Stimulated activated CD8-positive, alpha-beta memory T cell treated with anti-CD3 and anti-CD28 coated beads, Interleukin-7, amount 100 ng/mL, for 48 hours (primary cell): ENCODE measurements around the gene ID2.

ENCODE experiments used
- DNase-seq, 2 donors: peaks; one replicate each; pipeline ENCODE4 v3.0.0-alpha.2; 2020; ENCODE audit warnings: low read depth in 1 of 2; ENCODE audit errors: extremely low read depth in 1 of 2

The ID2 gene, protein sequence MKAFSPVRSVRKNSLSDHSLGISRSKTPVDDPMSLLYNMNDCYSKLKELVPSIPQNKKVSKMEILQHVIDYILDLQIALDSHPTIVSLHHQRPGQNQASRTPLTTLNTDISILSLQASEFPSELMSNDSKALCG

DNA sequence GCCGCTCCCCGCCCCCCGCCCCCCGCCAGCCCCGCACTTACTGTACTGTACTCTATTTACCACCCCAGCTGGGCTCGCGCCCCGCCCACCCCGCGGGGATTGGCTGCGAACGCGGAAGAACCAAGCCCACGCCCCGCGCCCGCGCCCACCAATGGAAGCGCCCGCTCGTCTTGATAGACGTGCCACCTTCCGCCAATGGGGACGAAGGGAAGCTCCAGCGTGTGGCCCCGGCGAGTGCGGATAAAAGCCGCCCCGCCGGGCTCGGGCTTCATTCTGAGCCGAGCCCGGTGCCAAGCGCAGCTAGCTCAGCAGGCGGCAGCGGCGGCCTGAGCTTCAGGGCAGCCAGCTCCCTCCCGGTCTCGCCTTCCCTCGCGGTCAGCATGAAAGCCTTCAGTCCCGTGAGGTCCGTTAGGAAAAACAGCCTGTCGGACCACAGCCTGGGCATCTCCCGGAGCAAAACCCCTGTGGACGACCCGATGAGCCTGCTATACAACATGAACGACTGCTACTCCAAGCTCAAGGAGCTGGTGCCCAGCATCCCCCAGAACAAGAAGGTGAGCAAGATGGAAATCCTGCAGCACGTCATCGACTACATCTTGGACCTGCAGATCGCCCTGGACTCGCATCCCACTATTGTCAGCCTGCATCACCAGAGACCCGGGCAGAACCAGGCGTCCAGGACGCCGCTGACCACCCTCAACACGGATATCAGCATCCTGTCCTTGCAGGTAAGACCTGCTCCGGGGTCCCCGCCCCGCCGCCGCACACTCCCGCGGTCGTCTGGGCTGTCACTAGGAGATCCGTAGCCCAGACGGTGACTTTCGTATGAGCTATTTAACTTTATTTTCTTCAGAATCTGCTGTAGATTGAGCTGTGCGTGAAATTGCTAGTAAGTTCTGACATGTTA is at the start of gene ID2:
TSS of gene ID2 (plus strand) at position 271 of the 907 bp plus-strand sequence. CDS start at position 381, 110 bp downstream.
- peak; percentile 98 for DNase-seq

DNA sequence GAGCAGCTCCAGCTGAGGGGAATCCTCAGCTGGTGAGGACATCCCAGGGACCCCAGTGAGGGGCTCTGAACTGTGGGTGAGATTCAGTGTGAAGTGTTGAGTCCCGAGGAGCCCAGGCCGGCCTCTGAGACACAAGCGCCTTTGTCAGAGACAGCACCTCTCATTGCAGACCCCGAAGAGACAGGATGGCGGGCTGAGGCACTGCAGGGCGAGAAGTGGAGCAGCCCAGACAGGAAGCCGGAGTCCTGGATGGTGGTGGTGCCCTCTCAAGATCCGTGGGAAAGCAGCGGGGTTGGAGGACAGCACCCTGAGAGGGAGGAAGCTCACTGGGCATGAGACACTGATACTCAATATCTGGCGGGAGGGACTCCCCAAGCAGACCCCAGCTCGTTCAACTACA is 49.1 kb upstream of the ID2 start:
- no peak for DNase-seq

DNA sequence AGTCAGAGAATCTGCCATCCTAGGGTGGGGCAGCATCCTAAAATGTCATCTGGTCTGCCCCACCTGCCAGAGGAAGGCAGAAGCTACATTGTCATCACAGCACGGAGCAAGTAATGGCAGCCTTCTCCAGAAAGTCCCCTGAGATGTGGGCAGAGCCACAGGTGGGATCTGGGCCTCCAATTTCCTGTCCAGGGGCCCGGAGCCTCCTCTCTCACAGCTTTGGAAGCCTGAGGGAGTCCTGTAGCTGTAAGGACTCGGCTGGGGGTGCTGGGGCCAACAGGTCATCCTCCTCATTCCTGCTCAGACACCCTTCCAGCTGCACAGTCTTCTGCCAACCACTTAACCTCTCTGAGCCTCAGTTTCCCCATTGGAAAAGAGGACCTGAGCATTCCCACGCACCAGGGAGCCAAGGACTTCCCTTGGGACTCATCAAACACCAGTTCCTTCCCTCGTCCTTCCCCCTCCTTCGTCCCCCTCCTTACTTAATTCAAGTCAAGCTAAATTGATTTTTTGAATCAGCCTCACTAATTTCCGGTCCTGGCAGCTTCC is 48.6 kb upstream of the ID2 start:
- DNase-seq: no peak

DNA sequence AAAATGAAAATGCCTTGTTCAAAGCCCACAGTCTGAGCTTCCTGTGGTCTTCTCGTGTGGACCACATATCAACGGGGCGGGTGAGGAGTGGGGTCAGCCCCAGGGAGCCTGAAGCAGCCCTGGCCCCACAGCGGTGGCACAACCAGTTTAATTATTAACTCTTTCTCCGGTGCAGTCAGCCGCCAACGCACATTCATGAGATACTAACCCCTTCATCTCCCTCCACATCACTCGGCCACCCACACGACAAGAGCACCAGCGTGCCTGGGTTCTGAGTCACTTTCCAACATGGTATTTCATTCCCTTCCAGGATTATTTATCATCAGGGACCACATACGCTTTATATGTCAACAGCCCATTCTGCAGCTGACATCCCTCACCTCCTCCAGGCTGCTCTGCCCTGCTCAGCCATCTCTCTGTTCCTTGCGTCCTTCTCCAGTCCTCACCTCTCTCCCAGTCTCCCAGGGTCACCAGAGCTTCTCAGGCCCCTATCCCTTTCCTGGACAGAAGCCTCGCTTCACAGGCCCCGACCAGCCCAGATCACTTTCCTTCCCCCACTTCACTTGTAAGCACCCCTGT is 48.0 kb upstream of the ID2 start:
- no peak for DNase-seq

DNA sequence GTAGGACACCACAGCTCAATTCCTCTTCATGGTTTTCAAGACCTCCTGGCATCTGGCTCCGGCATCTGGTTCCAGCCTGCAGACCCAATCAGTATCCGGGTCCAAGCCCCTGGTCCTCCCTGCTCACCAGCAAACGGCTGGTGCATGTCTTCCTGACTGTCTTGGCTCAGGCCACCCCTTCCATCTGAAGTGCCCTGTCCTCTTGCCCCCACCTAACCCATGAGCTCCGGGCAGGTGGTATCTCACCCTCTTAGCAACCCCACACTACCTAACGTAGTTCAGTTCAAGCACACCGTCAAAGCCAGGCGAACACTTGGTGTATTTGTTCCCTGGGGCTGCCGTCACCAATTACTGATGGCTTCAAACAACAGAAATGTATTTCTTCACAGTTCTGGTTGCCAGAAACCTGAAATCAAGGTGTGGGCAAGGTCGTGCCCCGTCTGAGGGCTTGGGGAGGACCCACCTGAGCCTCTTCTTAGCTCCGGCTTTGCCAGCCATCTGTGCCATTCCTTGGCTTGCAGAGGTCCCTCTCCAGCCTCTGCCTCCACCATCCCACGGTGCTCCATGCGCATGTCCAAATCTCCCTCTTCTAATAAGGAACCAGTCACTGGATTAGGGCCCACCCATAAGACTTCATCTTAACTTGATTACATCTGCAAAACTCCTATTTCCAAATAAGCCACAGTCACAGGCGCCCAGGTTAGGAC is 47.2 kb upstream of the ID2 start:
- DNase-seq: no peak

DNA sequence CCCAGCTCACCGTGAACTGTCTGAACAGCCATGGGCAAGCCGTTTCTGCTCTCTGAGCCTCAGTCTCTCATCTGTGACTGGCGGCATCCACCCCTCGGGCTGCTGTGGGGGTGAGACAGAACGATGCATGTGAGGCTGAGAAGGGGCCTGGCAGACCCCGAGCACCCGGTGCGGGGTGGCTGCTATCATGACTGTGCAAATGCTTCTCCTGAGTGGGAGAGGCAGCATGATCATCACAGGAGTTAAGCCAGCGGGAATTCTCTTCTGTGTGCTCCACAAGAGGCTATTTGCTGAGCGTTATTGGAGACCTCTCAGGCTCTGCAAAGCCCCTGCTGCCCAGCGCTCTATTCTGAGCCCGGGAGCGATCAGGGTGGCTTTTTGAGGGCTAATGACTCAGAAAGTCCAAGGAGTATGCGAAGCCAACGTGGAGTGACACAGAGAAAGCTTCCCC is 45.8 kb upstream of the ID2 start:
- DNase-seq: no peak

DNA sequence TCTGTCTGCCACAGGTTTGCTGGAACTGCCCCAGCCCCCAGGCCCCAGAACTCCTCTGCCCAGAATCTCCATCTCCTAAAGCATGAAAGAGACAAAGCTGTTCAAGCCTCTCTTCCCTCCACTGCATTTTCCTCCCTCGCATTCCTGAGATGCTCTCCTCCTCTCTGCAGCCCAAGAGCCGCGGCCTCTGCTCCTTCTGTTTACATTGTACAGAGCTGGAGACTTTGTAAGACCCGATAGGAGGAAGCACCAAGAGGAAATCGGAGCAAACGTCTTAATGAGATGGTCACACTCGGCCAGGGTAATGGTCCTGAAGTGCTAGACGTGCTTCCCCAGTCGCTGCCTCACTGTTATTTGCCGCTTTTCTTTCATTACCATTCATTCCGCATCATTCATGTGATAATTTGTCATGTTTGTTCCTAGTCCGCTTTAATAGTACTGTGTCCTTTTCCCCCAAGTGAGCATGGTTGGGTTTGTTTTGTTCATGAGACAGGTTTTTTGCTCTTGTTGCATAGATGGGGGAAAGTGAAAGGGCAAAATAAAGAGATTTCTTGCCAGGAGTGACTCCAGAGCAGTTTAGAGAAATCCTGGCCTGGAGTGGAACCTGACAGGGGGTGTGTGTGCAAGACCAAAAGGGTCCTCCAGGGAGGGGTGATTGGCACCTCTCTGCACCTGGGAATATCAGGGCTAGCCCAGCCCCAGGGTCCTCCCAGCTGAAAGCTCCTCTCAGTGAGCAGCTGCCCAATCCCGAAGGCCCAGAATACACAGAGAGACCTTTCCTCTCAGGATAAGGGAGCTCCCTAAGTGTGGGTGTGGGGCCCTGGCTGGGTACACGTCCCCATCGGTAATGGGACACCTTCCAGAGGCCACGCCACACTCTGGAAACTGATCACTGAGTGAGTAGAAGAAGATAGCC is 44.9 kb upstream of the ID2 start:
- no peak for DNase-seq

DNA sequence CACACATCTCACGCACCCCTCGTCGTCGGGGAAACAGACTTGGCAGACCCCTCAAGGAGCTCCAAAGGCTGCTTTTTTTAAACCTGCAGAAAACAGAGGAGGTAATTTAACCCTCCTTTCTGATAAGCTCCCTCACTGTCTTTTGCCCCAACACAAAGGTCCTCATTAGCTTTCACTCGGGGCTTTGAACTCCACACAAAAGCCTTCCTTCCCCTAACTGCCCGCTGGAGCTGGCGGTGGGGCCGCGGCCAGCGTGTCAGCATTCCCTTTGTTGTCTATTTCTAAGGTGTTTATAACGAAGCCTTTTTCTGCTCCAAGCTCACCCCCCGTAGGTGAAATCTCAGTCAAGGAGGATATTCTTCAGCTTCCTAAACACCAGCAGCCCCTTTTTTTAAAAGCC is 43.5 kb upstream of the ID2 start:
- no peak for DNase-seq

DNA sequence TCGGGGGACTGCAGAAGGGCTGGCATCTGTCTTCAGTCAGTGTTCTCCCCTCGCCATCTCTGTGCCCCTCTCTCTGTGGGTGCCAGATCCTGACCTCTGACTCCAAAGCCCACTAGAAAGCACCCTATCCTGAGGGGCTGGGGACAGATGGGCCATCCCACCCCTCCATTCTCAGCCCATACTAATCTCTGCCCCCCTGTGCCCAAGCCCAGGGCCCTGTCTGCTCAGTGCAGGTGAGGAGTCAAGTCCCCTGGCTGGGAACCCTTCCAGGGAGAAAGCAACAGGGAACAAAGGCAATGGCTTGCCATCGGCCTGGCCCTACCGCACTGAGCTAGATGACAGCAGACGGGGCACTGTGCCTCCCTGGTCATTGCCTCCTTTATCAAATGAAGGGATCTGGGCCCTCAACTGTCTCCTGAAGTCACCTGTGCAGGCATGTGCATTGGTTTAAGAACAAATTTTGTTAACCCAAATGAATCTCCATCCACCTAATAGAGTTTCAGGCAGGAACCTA is 42.7 kb upstream of the ID2 start:
- no peak for DNase-seq

DNA sequence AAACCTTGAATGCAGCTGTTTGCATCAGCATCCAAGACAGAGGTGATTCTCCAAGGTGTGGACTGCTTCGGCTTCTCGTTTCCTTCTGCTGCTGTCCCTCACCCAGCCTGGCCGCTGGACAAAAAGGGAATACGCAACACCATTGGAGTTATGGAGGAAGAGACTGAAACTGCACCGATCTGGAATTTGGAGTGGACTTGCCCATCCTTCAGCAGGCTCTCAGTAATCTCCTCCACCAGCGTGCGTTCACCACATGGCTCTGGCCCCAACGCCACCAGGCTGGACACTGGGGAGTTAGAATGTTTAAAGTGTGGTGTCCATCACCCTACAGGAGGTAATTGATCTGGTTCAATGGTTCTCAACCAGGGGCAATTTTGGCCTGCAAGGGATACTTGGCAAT is 41.4 kb upstream of the ID2 start:
- no peak for DNase-seq

DNA sequence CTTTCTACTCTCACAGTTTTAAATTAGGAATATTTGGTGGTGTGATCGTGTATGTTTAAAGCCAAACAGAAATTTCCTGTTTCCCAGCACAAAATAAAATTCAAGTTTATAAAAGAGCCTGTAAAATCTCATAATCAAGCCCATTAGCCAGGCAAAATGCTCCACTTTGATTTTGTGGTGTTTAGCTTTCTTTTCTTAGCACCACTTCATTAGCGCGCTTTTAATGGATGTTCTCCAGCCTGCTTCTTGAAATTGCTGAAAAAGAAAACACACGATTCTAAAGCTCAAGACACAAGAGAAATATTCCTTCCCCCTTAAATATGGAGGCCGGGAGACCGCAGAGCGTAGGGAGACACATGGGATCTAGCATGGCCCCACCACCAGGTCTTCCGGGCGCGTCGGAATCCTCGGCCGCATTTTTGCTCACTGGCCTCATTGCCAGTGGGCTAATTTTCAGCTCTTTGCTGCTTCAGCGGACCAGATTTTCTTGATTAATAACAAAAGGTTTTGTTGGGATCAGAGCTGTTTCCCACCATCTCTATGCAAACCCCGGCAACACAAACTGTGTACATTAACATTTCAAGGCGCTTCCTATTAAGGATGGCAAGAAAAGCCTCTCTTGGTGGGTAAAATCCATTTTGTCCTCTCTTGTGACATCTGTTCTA is 40.4 kb upstream of the ID2 start:
- no peak for DNase-seq

DNA sequence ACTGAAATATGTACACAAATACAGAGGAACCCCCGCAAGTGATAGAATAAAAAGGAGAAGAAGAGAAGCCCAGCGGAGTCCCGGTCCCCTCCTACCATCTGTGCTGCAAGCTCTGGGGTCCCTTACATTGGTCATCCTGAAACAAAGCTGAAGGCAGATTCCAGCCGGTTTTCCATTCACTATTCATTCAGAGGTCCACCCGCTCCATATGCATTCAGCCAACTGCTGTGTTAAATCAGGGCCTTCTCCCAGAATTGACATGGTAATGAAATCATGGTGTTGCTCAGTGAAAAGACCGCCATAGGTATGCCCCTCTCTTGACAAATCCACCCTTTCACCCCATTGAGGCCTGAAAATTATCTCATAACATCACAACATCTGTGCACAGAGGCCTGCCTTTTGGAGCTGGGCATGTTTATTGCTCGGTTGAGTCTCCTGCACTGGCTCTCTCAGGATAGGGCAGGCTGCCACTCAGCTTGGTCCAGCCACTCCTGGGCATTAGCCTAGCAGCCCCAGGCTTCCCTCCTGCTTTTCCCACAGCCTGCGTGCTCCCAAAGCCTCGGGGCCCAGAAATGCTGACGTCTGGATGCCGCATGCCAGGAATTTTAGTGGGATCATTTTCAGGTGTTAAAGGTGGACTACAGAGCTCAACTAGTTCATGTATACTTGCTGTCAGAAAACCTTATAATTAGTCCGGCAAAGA is 39.3 kb upstream of the ID2 start:
- no peak for DNase-seq

DNA sequence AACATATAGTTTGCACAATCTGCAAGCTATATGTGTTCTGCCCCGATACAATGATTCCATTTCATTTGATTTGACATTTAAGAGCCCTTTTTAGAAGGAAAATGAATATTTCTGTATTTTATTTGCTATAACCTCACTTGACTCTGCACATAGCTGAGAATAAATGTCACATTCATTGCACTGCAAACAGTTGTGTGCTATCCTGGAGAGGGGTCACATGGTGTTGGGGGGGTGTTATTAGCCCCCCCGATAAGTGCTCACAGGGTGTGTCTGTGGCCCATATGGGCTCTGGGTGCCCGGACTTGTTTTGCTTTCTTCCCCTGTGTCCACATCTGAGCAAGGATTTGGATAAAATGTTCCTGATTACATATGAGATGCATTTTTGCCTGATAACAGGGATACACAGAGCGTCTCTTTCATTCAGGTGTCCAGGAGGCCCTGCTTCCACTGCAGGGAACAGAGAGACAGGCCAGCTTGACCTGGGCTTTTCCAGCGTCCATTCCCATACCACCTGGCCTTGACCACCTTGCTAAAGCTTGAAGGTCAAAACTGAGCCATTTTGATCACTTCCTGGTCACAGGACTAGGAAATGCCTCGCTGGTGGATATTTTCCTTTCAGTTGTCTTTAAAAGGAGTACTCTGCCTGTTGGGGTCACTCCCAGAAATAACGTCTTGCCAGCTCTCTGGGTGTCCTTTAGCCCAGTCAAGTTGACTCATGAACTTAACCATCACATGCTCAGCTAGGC is 38.4 kb upstream of the ID2 start:
- DNase-seq: no peak

DNA sequence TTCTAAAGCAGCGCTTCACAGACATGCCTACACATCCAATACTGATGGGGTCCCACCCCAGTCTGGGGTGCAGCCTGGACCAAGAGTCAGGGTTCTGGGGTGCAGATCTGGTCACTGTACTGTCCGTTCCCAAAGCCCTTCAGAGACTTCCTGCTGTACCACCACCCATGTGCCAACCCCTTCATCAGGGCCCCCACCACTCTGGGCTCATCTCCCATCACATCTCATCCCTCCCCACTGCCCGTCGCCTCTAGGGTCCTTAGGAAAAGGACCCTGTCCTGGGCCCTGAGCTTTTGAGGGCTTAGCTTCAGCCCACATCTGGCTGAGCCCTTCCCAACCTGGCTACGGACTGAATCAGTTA is 37.9 kb upstream of the ID2 start:
- DNase-seq: no peak

DNA sequence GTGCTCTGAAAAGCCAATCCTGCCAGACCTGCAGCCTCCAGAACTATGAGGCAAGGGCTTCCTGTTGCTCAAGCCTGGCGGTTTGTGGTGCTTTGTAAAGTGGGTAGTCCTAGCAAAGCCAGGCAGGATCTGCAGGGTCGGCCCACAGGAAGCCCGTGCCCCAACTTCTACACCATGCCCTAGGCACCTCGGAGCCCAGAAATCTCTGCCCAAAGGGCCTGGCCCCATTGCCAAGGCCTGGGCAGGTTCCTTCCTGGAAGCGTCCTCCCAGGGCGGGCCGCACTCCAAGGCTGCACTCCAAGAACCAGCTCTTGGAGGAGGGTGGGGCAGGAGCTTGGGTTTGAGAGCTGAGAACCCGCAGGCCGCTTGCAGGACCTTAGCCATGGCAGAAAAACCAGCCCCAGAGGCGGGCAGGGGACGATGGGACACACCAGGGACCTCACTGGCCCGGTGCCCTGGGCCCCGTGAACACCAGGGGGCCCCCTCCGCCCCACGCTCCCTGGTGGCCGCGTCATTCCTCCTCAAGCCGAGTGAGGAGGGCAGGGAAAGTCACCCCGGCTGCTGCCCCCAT is 37.2 kb upstream of the ID2 start:
- DNase-seq: no peak

DNA sequence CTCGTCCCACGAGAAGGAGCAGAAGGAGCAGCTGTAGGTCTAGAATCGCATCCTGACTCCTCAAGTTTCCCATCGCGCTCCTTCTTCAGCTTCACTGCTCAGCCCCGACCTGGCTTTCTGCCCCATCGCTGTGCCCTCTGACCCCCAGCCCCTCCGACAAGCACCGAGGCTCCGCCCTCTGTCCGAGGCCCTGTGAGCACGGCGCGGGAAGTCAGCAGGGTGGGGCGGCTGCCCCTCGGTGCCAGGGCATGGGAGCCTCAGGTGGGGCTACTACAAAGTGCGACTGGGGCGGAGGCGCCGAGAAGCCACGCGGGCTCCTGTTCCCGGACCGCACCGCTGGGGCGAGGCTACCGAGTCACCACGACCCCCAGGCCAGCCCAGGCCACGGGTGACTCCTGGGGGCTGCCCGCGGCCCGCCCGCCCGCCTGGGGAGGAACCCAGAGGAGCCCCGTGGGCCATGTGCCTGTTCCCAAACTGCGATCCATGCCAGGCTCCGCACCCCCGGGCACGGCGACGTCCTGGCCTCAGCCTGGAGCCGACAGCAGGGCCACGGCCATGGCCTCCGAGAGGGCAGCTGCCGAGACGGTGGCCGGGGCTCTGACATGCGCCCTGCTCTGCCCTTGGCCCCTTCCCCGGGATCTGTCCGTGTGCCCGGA is 36.6 kb upstream of the ID2 start:
- no peak for DNase-seq

DNA sequence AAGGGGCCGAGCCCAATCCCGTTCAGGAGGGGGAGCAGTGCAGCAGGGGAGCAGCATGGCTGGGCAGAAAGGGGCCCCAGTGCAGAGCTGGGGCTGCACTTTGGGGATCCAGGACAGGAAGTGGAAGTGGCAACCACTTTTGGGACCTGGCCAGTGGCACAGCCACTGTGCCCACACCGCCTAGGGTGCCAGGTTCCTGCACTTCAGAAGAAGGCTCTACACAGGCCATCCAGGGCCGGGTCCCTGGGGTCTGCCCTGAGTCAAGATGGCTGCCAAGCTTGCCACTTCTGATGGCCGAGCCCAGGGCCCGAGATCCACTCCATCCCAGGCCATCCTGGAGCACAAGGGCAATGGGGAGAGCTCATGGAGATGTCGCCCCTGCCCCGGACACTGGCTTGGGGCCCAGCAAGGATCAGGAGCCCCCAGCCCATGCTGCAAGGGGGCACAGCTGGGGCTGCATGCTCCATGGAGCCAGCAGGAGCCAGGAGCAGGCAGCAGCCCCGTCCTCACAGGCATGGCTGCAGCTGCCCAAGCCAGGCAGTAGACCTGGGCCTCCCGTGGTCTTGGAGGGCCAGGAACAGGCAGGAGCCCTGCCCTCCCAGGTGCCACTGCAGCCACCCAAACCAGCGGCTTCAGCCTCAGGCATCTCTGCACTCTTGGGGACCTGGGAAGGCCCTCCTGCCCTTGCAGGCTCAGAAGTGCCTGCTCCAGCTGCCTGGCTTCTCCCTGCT is 35.0 kb upstream of the ID2 start:
- no peak for DNase-seq
